IMR-90 (cell line): ENCODE data around the gene ZNF701. TPM values are rescaled to one million over a fixed set of nuclear protein-coding genes. Genes with fewer than 3 reads are reported as not detected.

ENCODE experiments used
- ATAC-seq: fragments of 200-7000 bp; cut with Tn5 transposase; 2 replicates; pipeline ENCODE4 v1.9.1; 2020; ENCODE audit warnings: low read depth, mild to moderate bottlenecking, moderate library complexity
- BruUV-seq: library from RNA; stranded (reverse); fragments of 400-500 nt; replicated peaks from 2 replicates; lab custom pipeline; 2021; lab: Mats Ljungman, UMichigan
- CTCF ChIA-PET: fragments of 300-600 bp; formaldehyde crosslinking; extraction: SDS; loops from one replicate; lab custom pipeline; 2021; ENCODE audit warnings: antibody characterized with exemption; lab: Yijun Ruan, JAX
- POLR2A ChIA-PET: fragments of 300-600 bp; sonication (Branson Sonifier 250); formaldehyde crosslinking; loops from one replicate; lab custom pipeline; 2022; ENCODE audit warnings: antibody characterized with exemption; ENCODE audit not compliant: unreplicated experiment; lab: Charles Lee
- DNase-seq: peaks from one replicate; pipeline ENCODE4 v3.0.0; 2013
- H2AFZ ChIP-seq: replicated peaks from 2 replicates; pipeline ENCODE3; 2013; ENCODE audit warnings: low read length, mild to moderate bottlenecking; ENCODE audit not compliant: poor library complexity
- H2AK5ac ChIP-seq: 2 replicates; pipeline ENCODE4 v1.6.1; 2013; ENCODE audit warnings: low read depth, low read length, inconsistent platforms
- H2AK9ac ChIP-seq: replicated peaks from 2 replicates; pipeline ENCODE3; 2013; ENCODE audit warnings: mild to moderate bottlenecking, low read depth, low read length, moderate library complexity; ENCODE audit not compliant: poor library complexity
- H2BK120ac ChIP-seq: 2 replicates; pipeline ENCODE4 v1.6.1; 2013; ENCODE audit warnings: low read depth, low read length, inconsistent platforms
- H2BK15ac ChIP-seq: 3 replicates; pipeline ENCODE4 v1.6.1; 2013; ENCODE audit warnings: low read depth, low read length, inconsistent platforms
- H2BK20ac ChIP-seq: 2 replicates; pipeline ENCODE4 v1.6.1; 2013; ENCODE audit warnings: low read depth, mild to moderate bottlenecking, inconsistent platforms, low read length, moderate library complexity
- H2BK5ac ChIP-seq: 2 replicates; pipeline ENCODE4 v1.6.1; 2013; ENCODE audit warnings: mild to moderate bottlenecking, low read depth, low read length, inconsistent platforms; ENCODE audit not compliant: poor library complexity, severe bottlenecking
- H3K14ac ChIP-seq: replicated peaks from 2 replicates; pipeline ENCODE4 v1.6.1; 2013; ENCODE audit warnings: low read depth, low read length, inconsistent platforms
- H3K18ac ChIP-seq: 2 replicates; pipeline ENCODE4 v1.6.1; 2013; ENCODE audit warnings: low read depth, low read length, control low read depth
- H3K23ac ChIP-seq: 2 replicates; pipeline ENCODE4 v1.6.1; 2013; ENCODE audit warnings: low read depth, low read length, inconsistent platforms
- H3K27ac ChIP-seq: 2 replicates; pipeline ENCODE4 v1.5.1; 2013; ENCODE audit warnings: mild to moderate bottlenecking, control low read depth, low read length; ENCODE audit not compliant: insufficient read depth
- H3K27me3 ChIP-seq: 2 replicates; pipeline ENCODE4 v1.6.1; 2013; ENCODE audit warnings: low read length; ENCODE audit not compliant: control insufficient read depth, insufficient read depth
- H3K36me3 ChIP-seq: 2 replicates; pipeline ENCODE4 v1.6.1; 2013; ENCODE audit warnings: low read length, mixed read lengths; ENCODE audit not compliant: control insufficient read depth, insufficient read depth
- H3K4ac ChIP-seq: 2 replicates; pipeline ENCODE4 v1.6.1; 2013; ENCODE audit warnings: low read depth, low read length, inconsistent platforms
- H3K4me1 ChIP-seq: 2 replicates; pipeline ENCODE4 v1.6.1; 2013; ENCODE audit warnings: low read length, mixed read lengths; ENCODE audit not compliant: control insufficient read depth, insufficient read depth
- H3K4me2 ChIP-seq: 2 replicates; pipeline ENCODE4 v1.6.1; 2013; ENCODE audit warnings: low read depth, mild to moderate bottlenecking, control low read depth, low read length, moderate library complexity
- H3K4me3 ChIP-seq: 2 replicates; pipeline ENCODE4 v1.5.1; 2013; ENCODE audit warnings: low read depth, mild to moderate bottlenecking, control low read depth, low read length, moderate library complexity; ENCODE audit not compliant: insufficient read depth
- H3K56ac ChIP-seq: 2 replicates; pipeline ENCODE4 v1.6.1; 2013; ENCODE audit warnings: low read length, inconsistent platforms; ENCODE audit not compliant: insufficient read depth; ENCODE audit errors: extremely low read depth
- H3K79me1 ChIP-seq, 2 experiments: 2 replicates each; pipeline ENCODE4 v1.6.1; 2013; ENCODE audit warnings: low read length in 2 of 2, inconsistent platforms in 1 of 2, low read depth in 1 of 2
- H3K9ac ChIP-seq: 2 replicates; pipeline ENCODE4 v1.6.1; 2013; ENCODE audit warnings: low read depth, low read length, control low read depth
- H3K9me1 ChIP-seq: 2 replicates; pipeline ENCODE4 v1.6.1; 2013; ENCODE audit warnings: low read length, inconsistent platforms; ENCODE audit not compliant: insufficient read depth
- H3K9me3 ChIP-seq: 2 replicates; pipeline ENCODE4 v1.6.1; 2013; ENCODE audit warnings: low read length; ENCODE audit not compliant: control insufficient read depth, insufficient read depth
- H4K20me1 ChIP-seq: 2 replicates; pipeline ENCODE4 v1.6.1; 2013; ENCODE audit warnings: low read length, inconsistent platforms; ENCODE audit not compliant: insufficient read depth
- H4K5ac ChIP-seq: 2 replicates; pipeline ENCODE4 v1.6.1; 2013; ENCODE audit warnings: mild to moderate bottlenecking, low read depth, low read length, control low read depth
- H4K8ac ChIP-seq, 2 experiments: 2 replicates each; pipeline ENCODE4 v1.6.1; 2013; ENCODE audit warnings: low read depth in 2 of 2, low read length in 2 of 2, control low read depth in 1 of 2, inconsistent platforms in 1 of 2
- H4K91ac ChIP-seq: 2 replicates; pipeline ENCODE4 v1.6.1; 2013; ENCODE audit warnings: low read depth, low read length, inconsistent platforms; ENCODE audit not compliant: insufficient read depth
- CTCF ChIP-seq: conservative IDR thresholded peaks from 2 replicates; pipeline ENCODE4 v1.5.1; 2012; ENCODE audit warnings: mild to moderate bottlenecking, low read depth, low read length, improper control_type of control experiment
- ELK1 ChIP-seq: fragments of 150-350 bp; IDR thresholded peaks from 2 replicates; pipeline ENCODE4 v1.6.1; 2016; ENCODE audit warnings: low read depth, mild to moderate bottlenecking, low read length, moderate library complexity, borderline replicate concordance
- MAZ ChIP-seq: IDR thresholded peaks from 2 replicates; pipeline ENCODE4 v1.6.1; 2012; ENCODE audit warnings: low read depth, mild to moderate bottlenecking, low read length, improper control_type of control experiment, moderate library complexity, borderline replicate concordance
- RAD21 ChIP-seq: IDR thresholded peaks from 2 replicates; pipeline ENCODE4 v1.6.1; 2012; ENCODE audit warnings: low read length, improper control_type of control experiment
- RFX5 ChIP-seq: IDR thresholded peaks from 2 replicates; pipeline ENCODE4 v1.8.0; 2012; ENCODE audit warnings: low read depth, mild to moderate bottlenecking, low read length, moderate library complexity
- SMC3 ChIP-seq: fragments of 150-350 bp; IDR thresholded peaks from 2 replicates; pipeline ENCODE4 v1.6.1; 2016; ENCODE audit warnings: low read depth, mild to moderate bottlenecking, antibody characterized with exemption, low read length, moderate library complexity
- WGBS, 2 experiments: methylation state at CpG; one replicate each; pipeline versions ENCODE4 v1.1.5 to v1.1.7; 2013; ENCODE audit warnings: missing lambda C conversion rate in 2 of 2; ENCODE audit not compliant: insufficient read length in 1 of 2; ENCODE audit errors: extremely low coverage in 2 of 2; 5-methylcytosine and 5-hydroxymethylcytosine counted together
- dilution Hi-C: fragments of 300-500 bp; cut with HindIII; formaldehyde crosslinking; loops from one replicate; pipeline ENCODE4 v1.14.3; 2018; ENCODE audit warnings: low sequenced_read_pairs; ENCODE audit not compliant: unreplicated experiment
- in situ Hi-C: fragments of 300-500 bp; cut with MboI; formaldehyde crosslinking; loops from 3 replicates; pipeline ENCODE4 v1.14.3; 2019; ENCODE audit warnings: low sequenced_read_pairs, inconsistent platforms, mixed read lengths
- intact Hi-C: fragments of 100-400 bp; cut with micrococcal nuclease; formaldehyde crosslinking; loops from 2 replicates; pipeline ENCODE4 v1.10.0; 2022
- polyA plus RNA-seq, 3 experiments: library from polyadenylated mRNA; depleted of rRNA; stranded (reverse); fragments of >200 nt; gene quantifications; 2 replicates each; pipeline ENCODE4 v1.2.3, GENCODE V29; 2012; ENCODE audit warnings: low replicate concordance in 1 of 3
- total RNA-seq: library from RNA; depleted of rRNA; stranded (reverse); fragments of >200 nt; gene quantifications from 2 replicates; pipeline ENCODE4 v1.2.3, GENCODE V29; 2012
- TF ChIP-seq, protein P1 (sequence below): fragments of 150-350 bp; IDR thresholded peaks from 2 replicates; pipeline ENCODE4 v1.6.1; 2017; ENCODE audit warnings: mild to moderate bottlenecking, antibody characterized with exemption, low read length, low read depth

ZNF701 gene
- total and polyA plus RNA-seq, 2 of the 4 experiments (the other 2 are of a cell fraction), result 3.8 to 12.2 TPM

- Histone ChIP-seq H2BK5ac (no peak overlapping the region), H4K20me1 (no peaks in the 10 kb centered on the region; the same call in 1 of the 2 replicates), H2BK20ac (no peak overlapping the region), H3K4ac (no peak overlapping the region), H3K23ac (no peak overlapping the region), H3K4me1 (no peaks in the 10 kb centered on the region), H4K91ac (no peak overlapping the region), H3K4me2 (no peak overlapping the region), H2AFZ (no peak overlapping the region), H3K27me3 (no peaks in the 10 kb centered on the region), H3K27ac (no peak overlapping the region), H3K9me1 (no peaks in the 10 kb centered on the region), H3K56ac (no peak overlapping the region), H3K9ac (no peak overlapping the region), H2AK5ac (no peak overlapping the region), H3K36me3 (peaks cover 38% of the 10 kb centered on the region), H2BK15ac (no peak overlapping the region), H3K14ac (no peak overlapping the region), H4K8ac (no peak overlapping the region), H2BK120ac (no peak overlapping the region), H2AK9ac (no peak overlapping the region), H3K79me1 (peaks cover 2 to 7% of the 10 kb centered on the region in 2 experiments; a peak in 3 of 4 replicates), H3K9me3 (peaks cover 21% of the 10 kb centered on the region), H3K18ac (no peak overlapping the region), H4K5ac (no peak overlapping the region), H3K4me3 (no peak overlapping the region)
- ChIA-PET CTCF (no interaction called here), POLR2A (no interaction called here)
- no peak for TF ChIP-seq RFX5
- no peak for TF ChIP-seq SMC3
- TF ChIP-seq CTCF, result no peak
- TF ChIP-seq MAZ, result no peak
- no peak for TF ChIP-seq ELK1
- TF ChIP-seq, protein P1, sequence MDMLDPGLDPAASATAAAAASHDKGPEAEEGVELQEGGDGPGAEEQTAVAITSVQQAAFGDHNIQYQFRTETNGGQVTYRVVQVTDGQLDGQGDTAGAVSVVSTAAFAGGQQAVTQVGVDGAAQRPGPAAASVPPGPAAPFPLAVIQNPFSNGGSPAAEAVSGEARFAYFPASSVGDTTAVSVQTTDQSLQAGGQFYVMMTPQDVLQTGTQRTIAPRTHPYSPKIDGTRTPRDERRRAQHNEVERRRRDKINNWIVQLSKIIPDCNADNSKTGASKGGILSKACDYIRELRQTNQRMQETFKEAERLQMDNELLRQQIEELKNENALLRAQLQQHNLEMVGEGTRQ, result no peak
- no peak for TF ChIP-seq RAD21
- no TSS peak for BruUV-seq
- no peak for DNase-seq
- no peak for ATAC-seq
- in situ Hi-C loops, result no loop called here
- WGBS, 2 experiments, result 43% methylated on average over 22 of the region's 39 CpGs; no CpG with 5 or more reads in 1 of the 2 experiments
- intact Hi-C loops, result no loop called here
- dilution Hi-C loops, result no loop called here
Observed at GRCh38 chr19:52584736-52585440, 14.8 kb downstream of the ZNF701 start.
